Astrocyte of the hippocampus (primary cell): ENCODE measurements around the gene ITGB4.
A peak's percentile ranks its signal among the peaks of the same experiment; 100 is the strongest.
"Not testable (repeated sequence)": the region's sequence is repeated elsewhere in the genome, so short reads cannot be mapped to it uniquely, and the experiment has no call there.

ENCODE experiments used
- DNase-seq: peaks from one replicate; pipeline ENCODE4 v3.0.0; 2011; ENCODE audit warnings: low read depth, low spot score

ITGB4 gene

DNA sequence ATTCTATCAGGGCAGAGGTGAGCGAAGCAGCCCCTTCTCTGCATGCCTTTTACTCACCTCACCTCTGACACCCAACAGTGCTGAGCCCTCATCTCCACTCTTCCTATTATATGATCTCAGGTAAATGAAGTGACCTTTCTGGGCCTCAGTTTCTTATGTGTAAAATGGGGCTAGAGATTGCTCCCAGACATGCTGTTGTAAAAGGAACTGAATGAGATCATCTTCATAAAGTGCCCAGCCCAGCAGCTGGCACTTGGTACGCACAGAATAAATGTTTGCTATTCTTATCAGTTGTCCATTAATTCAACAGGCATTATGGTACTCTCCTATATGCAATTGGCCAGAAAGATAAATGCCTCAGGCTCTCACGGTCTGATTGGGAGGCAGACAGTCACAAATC lies 48.3 kb downstream of the ITGB4 start:
- DNase-seq: no peak

- no peak for DNase-seq
These were observed 50.3 kb downstream of the ITGB4 start for GRCh38 chr17:75771334-75772281.

DNA sequence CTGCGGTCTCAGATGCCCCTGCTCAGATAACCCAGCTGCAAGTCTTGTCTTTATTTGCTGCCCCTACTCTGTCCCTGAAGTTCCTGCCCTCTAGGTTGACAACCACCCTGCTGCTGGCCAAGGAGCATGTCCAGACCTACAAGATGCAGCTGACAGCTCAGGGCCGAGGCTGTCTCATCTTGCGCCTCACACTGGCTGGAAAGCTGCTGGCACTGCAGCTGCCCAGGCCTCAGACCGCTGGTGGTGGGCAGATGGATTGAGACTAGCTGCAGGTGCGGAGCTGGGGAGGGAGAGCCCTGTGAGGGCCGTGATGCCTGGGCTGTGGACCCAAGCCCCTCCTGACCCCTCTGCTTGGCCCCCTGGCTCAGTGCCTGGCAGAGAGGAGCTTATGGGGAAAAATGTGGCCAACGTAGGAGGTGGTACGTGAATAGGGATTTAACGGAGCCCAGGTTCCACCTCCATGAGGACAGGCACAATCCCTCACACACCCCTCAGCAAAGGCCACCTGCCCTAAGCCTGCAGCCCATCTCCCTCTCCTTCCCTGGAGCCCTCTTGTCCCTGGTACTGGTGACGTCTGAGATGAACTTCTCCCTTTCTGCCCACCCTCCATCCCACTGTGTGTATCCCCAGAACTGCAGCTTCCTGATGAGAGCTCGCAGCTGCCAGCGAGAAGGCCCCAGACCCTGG lies 52.0 kb downstream of the ITGB4 start:
- DNase-seq: no peak

DNA sequence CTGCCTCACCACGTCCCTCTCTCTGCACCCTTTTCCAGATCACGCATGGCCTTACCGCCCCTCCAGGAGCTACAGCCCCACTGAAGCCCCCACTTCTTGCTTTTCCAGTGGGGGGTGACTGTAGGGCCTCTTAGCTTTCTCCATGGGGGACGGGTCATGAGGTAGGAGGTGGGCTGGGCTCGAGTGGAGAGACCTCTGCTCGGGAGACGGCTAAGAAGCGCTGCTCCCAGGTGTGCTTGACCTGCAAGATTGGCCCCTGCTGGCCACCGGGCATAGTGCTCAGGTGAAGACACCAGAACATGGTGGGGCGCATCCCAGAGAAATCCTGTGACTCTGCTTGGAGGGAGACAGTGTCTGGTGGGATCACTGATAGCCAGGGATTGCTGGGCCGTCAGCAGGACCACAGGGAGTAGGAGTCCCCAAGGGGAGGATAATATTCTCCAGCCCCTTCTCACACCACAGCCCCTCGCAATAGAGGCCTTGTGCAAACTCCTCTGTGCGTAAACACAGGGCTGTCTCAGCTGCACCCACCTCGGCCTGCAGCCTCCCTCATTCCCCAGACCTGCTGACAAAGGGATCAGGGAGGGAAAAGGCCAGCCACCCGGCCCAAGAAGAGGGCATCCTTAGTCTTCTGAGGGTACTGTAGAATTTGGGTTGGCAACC lies 52.7 kb downstream of the ITGB4 start:
- no peak for DNase-seq

GRCh38 chr17:75774471-75774990 lies 53.3 kb downstream of the ITGB4 start:
- DNase-seq: no peak

GRCh38 chr17:75774991-75775668 lies 53.9 kb downstream of the ITGB4 start:
- peak; percentile 44 for DNase-seq

GRCh38 chr17:75776386-75777295 lies 55.4 kb downstream of the ITGB4 start:
- DNase-seq: no peak

DNA sequence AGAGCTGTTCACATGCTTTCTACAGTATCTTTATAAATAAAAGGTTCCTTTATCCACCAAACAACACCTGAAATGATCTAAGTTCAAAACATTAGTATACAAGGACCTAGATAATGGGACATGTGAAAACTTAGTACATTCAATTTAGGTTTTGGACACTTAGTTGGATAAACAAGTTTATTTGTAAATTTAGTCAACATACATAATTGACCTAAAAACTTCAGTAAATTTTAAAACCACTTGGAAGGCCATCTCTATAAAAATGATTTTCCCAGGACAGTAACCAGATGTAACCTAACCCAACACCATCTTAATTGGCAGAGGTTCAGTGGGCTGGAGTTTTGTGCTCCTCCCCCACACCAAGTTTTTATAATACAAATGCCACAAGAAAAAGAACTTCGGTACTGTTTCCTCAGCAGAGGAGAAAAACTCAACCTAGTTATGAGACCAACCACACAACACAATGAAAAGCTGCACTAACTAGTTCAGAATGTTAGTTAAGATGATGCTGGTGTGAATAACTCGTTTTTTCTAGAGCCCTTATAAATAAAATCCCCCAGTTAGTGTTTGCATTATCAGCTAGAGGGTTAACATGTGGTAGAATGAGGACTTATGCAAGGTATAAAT lies 56.1 kb downstream of the ITGB4 start:
- no peak for DNase-seq

DNA sequence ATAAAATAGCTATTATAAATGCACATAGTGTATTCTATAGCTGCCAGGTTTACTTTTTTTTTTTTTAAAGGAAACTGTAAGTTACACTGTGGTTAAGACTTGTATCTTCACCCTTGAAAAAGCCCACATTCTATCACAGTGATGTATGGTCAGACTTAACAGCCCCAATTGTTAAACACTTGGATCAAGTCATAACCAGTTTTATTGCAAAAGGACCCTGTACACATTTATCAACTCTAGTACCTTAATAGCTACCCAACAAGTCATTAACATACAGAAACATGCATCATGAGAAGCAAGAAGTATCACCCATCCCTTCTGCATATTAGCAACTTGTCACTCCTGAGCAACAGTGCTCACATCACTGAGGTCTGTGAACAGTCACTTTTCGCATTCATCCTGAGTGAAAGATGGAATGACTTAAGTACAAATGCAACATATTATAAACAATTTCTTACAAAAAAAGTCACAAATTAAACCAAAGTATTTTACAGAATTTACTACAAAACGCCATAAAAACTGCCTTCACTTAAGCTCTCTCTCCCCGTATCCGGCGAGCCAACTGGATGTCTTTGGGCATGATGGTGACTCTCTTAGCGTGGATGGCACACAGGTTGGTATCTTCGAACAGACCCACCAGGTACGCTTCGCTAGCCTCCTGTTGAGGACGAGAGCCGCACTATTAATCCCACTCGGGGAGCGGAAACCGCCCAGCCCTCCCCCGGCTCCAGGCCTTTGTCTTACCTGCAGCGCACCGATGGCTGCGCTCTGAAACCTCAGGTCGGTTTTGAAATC lies 57.0 kb downstream of the ITGB4 start:
- not testable (repeated sequence) for DNase-seq

DNA sequence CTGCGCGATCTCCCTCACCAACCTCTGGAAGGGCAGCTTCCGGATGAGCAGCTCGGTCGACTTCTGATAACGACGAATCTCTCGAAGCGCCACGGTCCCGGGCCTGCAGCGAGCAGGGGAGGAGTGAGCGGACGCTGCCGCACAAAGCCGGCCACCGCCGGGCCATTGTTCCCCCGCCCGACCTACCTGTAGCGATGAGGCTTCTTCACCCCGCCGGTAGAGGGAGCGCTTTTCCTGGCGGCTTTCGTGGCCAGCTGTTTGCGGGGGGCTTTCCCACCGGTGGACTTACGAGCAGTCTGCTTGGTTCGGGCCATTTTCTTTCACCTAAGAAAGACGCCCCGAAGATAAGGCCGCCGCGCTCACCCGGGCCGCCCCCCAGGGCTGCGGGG lies 57.6 kb downstream of the ITGB4 start:
- no peak for DNase-seq

DNA sequence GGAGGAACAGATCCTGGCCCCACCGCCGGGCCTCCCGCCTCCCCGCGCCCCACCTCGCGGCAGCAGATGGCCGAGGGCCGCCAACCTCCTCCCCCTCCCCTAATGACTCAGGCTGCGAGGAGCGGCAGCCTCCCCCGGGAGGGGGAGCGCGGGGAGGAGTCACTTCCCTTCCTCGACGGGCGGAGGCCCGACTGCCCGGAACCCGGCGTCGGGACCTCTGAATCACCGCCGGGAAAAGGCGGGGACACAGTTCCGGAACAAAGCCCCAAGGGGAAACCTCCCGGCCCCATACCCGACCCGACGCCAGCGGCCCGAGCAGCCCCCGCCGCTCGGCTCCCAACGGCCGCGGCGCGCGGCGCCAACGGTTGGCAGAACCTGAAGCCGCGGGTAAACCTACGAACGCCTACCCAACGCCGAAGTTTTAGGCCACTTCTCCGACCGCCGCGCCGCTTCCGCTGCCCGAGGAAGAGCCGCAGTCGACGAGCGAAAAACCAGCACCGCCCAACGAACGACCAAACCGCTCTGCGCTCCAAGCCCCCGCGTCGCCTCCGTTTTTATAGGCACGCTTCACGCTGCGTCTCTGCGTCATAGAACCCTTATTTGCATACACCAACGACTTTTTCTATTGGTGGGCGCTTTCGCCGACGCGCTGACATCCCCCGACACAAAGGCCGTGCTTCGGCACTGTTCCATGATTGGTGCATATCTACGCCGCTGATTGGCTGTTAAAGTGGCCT lies 58.2 kb downstream of the ITGB4 start:
- DNase-seq: peak; percentile 100

DNA sequence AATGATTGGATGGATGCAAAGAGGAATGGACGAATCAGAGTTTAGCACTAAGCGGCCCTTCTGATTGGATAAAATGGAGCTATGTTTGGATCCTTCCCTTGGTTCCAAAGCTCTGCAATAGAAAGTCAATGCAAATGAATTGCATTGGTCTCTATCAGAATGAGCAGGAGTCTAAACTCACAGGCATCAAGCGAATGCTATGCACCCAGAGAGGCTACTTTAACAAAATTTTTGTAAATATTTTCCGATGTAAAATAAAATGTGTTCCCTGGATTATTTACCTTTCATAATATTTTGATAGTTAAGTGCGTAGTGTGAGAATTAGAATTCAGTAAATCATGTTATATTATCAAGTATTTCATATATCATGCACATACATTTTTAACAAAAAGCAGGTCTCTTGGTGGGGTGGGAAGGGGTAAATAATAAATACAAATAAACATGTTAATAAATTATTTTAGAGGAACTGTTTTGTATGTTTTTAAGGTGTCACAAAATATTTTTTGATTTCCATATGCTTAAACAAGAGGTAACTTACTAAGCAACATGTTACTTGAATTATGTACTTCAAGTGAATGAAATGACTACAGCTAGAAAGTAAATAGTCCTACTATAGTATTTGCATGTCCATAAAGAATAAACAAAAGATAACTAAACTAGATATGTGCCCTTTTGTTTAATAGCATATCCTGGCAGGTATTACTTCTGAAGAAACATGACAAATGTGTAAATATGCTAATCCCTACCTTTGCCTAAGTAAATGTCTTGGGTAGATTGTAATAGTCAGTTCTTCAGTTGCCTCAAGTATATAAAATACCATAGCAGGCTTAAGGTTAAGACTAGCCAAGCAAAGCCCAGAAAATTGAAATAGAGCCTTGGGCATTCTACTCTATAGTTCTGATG lies 59.0 kb downstream of the ITGB4 start:
- DNase-seq: no peak

- peak; percentile 60 for DNase-seq
These were observed 62.0 kb downstream of the ITGB4 start for GRCh38 chr17:75783069-75783783.

DNA sequence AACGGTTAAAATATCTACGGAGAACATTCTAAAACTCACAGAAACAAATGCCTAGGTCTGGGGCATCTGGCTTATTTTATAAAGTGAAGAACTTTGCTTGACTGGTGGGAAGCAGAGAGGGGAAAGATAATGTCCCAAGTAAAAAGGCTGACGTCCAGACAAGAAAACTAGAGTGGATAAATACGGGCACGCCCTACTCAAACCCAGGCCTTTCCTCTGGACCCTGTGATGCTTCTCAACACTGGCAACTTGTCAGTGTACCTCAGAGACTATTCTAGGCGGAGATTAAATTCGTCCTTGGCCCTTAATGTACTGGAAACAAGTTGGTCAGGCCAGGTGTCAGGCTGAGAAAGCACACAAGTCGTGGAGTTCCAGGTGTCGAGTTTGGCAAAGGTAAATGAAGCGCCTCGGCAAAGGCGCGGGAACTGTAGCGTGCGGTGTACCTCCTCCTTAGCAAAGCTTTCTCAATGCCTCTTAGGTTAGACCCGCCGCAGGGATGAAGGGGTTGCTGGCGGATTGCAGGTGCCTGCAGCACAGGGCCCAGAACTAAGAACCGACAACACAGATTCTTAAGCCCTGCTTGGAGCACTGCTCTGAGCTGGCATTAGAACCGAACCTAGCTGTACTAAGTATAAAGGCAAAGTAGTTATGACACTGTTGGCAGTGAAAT lies 62.7 kb downstream of the ITGB4 start:
- DNase-seq: no peak

DNA sequence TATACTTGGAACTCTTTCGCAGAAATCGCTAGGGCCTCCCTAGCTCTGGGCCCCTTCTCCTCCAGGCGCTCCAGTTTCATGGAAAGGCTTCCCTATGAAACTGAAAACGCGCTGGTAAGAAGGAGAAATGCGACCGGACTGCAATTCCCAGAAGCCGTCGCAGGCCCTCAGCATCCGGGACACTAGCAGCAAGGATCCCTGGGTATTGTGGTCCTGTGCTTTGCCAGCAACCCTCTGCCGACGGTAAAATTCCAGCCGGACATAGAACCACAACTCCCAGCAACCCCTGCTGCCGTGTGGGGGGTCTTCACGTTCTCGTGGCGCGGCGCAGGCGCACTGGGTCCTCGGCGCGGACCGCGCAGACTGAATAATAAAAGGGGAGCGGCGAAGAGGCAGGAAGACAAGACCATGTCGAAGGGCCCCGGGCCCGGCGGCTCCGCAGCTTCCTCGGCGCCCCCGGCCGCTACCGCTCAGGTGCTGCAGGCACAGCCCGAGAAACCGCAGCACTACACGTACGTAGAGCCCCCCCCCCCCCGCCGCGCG lies 63.3 kb downstream of the ITGB4 start, which contains the start of gene UNK:
Gene UNK (plus strand): TSS at position 334 of the 543 bp plus-strand sequence. CDS start 75 bp downstream, at position 409.
- DNase-seq: peak; percentile 99
